ENCODE results near the gene ASGR1.

DNA sequence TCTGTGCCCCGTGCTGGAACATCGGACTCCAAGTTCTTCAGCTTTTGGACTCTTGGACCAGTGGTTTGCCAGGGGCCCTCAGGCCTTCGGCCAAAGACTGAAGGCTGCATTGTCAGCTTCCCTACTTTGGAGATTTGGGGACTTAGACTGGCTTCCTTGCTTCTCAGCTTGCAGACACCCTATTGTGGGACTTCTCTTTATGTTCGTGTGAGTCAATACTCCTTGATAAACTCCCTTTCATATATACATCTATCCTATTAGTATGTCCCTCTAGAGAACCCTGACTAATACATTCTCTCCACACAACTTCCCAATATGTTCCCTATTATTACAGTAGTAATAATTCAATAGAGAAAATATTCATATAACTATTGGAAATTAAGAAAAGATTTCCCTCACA is 55.3 kb downstream of the ASGR1 start:
- TF ChIP-seq, protein P1, sequence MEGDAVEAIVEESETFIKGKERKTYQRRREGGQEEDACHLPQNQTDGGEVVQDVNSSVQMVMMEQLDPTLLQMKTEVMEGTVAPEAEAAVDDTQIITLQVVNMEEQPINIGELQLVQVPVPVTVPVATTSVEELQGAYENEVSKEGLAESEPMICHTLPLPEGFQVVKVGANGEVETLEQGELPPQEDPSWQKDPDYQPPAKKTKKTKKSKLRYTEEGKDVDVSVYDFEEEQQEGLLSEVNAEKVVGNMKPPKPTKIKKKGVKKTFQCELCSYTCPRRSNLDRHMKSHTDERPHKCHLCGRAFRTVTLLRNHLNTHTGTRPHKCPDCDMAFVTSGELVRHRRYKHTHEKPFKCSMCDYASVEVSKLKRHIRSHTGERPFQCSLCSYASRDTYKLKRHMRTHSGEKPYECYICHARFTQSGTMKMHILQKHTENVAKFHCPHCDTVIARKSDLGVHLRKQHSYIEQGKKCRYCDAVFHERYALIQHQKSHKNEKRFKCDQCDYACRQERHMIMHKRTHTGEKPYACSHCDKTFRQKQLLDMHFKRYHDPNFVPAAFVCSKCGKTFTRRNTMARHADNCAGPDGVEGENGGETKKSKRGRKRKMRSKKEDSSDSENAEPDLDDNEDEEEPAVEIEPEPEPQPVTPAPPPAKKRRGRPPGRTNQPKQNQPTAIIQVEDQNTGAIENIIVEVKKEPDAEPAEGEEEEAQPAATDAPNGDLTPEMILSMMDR (conservative IDR thresholded peaks at IDR 0.05) = no peak
- no peak for TF ChIP-seq EZH2 (IDR thresholded peaks at IDR 0.05; ENCODE audit: low read depth)
